ENCODE measurements around the gene ATAD5. TPM values are rescaled to one million over a fixed set of nuclear protein-coding genes. Genes with fewer than 3 reads are reported as not detected.
"Not testable (repeated sequence)": the region's sequence is repeated elsewhere in the genome, so short reads cannot be mapped to it uniquely, and the experiment has no call there.

Gene ATAD5
- total RNA-seq, 2 experiments from 2014 or later, result 27.1 to 33.2 TPM

DNA sequence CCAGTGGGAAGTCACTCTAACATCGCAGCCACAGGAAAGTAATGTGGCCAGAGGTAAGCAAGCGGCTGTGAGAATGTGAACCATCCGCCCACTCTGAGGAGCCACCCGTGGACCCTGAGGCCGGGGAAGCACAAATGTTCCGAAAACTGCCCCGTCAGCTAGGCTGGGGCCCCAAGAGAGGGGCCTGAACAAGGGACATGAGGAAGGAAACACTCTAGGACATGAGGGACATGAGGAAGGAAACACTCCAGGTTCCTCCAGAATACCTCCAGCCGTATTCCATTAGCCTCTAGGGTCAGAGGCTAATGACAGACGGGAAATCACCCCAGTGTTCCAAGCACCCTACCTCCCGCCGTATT lies 74.0 kb downstream of the ATAD5 start:
- no peaks in the 10 kb centered on the region for H3K9me3 Mint-ChIP-seq
- peaks cover 14% of the 10 kb centered on the region for H3K36me3 Mint-ChIP-seq (ENCODE audit: low read depth)
- peaks cover 40% of the 10 kb centered on the region for H3K4me1 Mint-ChIP-seq
- DNase-seq, result peak; percentile 9
- ChIA-PET POLR2A (no interaction called here), CTCF (interaction anchor here (0.6 kb wide), 1 partner anchor 438 kb away, joined by 4 read pairs; no protein-coding TSS in a partner anchor)
- no peaks in the 10 kb centered on the region for H3K27me3 Mint-ChIP-seq
- H3K4me3 Mint-ChIP-seq, result peak overlapping the region; percentile 95
- H3K27ac Mint-ChIP-seq, result peak overlapping the region; percentile 93

DNA sequence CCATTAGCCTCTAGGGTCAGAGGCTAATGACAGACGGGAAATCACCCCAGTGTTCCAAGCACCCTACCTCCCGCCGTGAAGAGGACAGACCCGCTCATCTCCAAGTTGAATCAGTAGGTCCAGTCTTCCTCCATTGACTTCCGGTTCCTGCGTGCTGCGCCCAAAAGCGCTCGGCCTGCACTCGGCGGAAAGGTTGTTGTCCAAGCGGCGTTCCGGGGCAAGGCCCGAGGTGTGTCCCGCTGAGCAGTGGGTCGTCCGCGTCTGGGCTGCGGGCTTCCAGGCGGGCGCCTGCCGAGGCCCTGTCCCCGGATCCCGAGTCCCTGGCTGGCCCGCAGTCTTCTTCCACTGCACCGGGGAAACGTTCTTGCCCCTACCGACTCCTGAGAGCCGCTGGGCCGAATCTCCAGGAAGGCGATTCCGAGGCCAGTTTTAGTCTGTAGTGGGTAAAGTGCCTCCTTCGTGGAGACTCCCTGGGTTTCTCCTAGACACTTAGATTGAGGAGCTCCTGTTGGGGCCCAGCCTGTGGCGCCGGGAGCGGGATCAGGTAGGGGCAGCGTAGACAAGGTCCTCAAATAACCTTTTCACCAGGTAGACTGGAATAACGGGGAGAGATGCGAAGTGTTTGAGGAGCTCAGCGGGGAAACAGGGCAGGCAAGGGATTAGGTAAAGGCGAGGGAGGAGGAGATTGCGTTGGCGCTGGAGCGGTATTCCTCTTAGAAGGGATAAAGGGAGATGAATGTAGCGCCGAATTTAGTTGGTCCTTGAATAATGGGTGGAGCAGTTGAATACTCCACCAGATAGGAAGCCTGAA lies 74.5 kb downstream of the ATAD5 start, which contains the start of gene TEFM:
TEFM (minus strand) TSS at position 138 of the 811 bp plus-strand sequence; CDS start at position 98, 40 bp downstream.
- DNase-seq, result peak; percentile 90
- peaks cover 14% of the 10 kb centered on the region for H3K36me3 Mint-ChIP-seq (ENCODE audit: low read depth)

DNA sequence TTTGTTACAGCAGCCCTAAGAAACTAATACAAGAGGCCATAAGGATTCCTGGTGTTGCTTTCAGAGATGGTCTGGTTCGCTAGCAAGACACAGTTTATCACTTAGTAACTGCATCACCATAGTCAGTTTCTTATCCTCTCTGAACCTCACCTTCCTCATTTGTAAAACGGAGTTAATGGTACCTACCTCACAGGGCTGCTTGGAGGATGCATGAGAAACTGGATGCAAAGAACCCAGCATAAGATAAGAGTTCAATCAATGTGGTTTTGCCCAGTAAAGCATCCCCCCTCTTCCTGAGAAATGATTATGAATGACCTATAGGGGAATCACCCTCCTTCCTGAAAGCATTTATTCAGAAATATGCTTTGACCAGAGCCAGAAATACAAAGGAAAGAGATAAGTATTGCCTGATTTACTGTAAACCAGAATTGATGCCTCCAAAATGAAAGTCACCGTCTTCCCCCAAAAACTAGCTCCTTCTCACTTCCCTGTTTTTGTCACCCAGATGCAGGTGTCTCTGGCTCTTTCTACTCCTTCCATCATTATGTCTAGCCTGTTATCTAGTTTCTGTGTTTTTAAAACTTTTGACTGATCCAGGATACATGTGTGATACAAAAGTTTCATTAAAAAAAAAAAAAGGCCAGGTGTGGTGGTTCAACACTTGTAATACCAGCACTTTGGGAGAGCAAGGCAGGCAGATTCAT lies 77.1 kb downstream of the ATAD5 start:
- H3K27me3 Mint-ChIP-seq, result no peaks in the 10 kb centered on the region
- ChIA-PET CTCF (no interaction called here), POLR2A (no interaction called here)
- no peak for DNase-seq
- peaks cover 5% of the 10 kb centered on the region for H3K36me3 Mint-ChIP-seq (ENCODE audit: low read depth)
- no peak overlapping the region for H3K27ac Mint-ChIP-seq
- H3K4me3 Mint-ChIP-seq, result no peak overlapping the region
- peaks cover 27% of the 10 kb centered on the region for H3K4me1 Mint-ChIP-seq
- H3K9me3 Mint-ChIP-seq, result no peaks in the 10 kb centered on the region

More for the DNA sequence above, 74.5 kb downstream of the ATAD5 start, which contains the start of gene TEFM:
- no peaks in the 10 kb centered on the region for H3K9me3 Mint-ChIP-seq
- H3K27ac Mint-ChIP-seq, result peak within 1 kb of the TSS; percentile 93
- peaks cover 40% of the 10 kb centered on the region for H3K4me1 Mint-ChIP-seq
- H3K27me3 Mint-ChIP-seq, result no peaks in the 10 kb centered on the region
- POLR2A ChIA-PET, result interaction anchor here (0.6 kb wide), 1 partner anchor 1758 kb away, joined by 3 read pairs; no protein-coding TSS in a partner anchor
- H3K4me3 Mint-ChIP-seq, result peak within 1 kb of the TSS; percentile 95
- CTCF ChIA-PET, result interaction anchor here (0.9 to 1.6 kb wide), 2 partner anchors 11 to 324 kb away, joined by 3 to 4 read pairs; no protein-coding TSS in a partner anchor

DNA sequence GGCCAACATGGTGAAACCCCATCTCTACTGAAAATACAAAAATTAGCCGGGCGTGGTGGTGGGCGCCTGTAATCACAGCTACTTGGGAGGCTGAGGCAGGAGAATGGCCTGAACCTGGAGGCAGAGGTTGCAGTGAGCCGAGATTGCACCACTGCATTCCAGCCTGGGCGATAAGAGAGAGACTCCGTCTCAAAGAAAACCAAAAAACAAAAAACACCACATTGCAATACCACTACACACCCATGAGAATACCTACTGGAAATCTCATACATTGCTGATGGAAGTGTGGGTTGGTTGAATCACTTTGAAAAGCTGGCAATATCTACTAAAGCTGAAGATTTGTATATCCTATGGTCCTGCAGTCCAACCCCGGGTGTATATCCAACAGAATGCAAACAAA lies 78.4 kb downstream of the ATAD5 start:
- peaks cover 19% of the 10 kb centered on the region for H3K4me1 Mint-ChIP-seq

DNA sequence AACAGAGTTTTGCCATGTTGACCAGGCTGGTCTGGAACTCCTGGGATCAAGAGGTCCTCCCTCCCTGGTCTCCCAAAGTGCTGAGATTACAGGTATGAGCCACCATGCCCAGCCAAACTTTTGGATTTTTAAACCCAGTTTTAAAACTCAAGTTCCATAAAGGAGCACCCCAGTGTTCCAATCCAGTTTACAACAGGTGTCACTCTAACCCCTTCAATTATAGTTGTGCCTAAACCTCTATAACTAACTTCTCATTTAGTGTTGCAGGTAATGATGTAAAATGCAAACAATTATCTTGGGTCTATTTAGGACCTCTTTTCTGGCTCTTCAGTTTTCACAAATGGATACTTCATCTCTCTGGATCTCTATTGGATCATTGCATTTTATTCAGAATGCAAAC lies 82.2 kb downstream of the ATAD5 start:
- Mint-ChIP-seq H3K36me3 (ENCODE audit: low read depth) (no peaks in the 10 kb centered on the region), H3K27me3 (peaks cover 4% of the 10 kb centered on the region), H3K4me1 (peaks cover 2% of the 10 kb centered on the region), H3K9me3 (no peaks in the 10 kb centered on the region), H3K27ac (no peak overlapping the region), H3K4me3 (no peak overlapping the region)
- POLR2A ChIA-PET, result no interaction called here
- DNase-seq, result no peak
- CTCF ChIA-PET, result no interaction called here

More for the DNA sequence above, 78.4 kb downstream of the ATAD5 start:
- not testable (repeated sequence) for DNase-seq; H3K36me3 Mint-ChIP-seq (ENCODE audit: low read depth); H3K27me3 Mint-ChIP-seq; H3K27ac Mint-ChIP-seq; H3K9me3 Mint-ChIP-seq; H3K4me3 Mint-ChIP-seq
- POLR2A ChIA-PET, result interaction anchor here (0.6 kb wide), 1 partner anchor 101 kb away, joined by 4 read pairs; no protein-coding TSS in a partner anchor
- CTCF ChIA-PET, result interaction anchor here (1.2 to 1.7 kb wide), 2 partner anchors 12 kb away, joined by 4 read pairs; partner anchors contain the start of gene ADAP2

DNA sequence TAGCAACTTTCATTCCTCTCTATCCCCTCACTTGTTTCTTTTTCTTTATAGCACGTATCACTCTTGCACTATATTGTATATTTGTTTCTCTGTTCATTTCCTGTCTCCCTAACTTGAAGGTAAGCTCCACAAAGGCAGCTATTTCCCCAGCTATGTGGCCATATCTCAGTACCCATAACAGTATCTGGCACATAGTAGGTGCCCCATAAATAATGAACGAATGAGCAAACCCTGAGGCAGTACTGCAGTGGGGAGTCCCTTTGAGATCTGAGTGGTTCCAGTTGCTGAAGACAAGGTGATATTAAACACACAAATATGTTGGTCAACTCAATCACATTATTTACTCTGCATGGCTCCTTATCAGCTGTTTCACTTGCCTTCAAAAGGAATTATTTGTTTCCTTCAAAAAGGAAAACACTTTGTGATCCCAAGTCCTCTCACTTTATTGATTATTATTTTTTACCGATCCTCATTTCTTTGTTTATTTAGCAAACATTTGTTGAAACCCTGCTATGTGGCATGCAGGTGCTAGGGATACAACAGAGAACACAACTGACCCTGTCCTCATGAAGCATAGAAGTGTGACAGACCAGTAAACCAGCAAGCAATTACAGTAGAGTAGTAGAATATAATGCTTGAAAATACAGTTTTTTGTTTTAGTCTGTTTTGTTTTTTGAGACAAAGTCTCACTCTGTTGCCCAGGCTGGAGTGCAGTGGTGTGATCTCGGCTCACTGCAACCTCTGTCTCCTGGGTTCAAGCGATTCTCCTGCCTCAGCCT lies 84.3 kb downstream of the ATAD5 start:
- no peak overlapping the region for H3K4me3 Mint-ChIP-seq
- no peaks in the 10 kb centered on the region for H3K36me3 Mint-ChIP-seq (ENCODE audit: low read depth)
- ChIA-PET CTCF (interaction anchor here (1.0 kb wide), 1 partner anchor 15 kb away, joined by 5 read pairs; no protein-coding TSS in a partner anchor), POLR2A (interaction anchor here (0.6 kb wide), 1 partner anchor 19 kb away, joined by 4 read pairs; no protein-coding TSS in a partner anchor)
- no peak overlapping the region for H3K27ac Mint-ChIP-seq
- peaks cover 14% of the 10 kb centered on the region for H3K27me3 Mint-ChIP-seq
- DNase-seq, result no peak
- no peaks in the 10 kb centered on the region for H3K9me3 Mint-ChIP-seq
- H3K4me1 Mint-ChIP-seq, result no peaks in the 10 kb centered on the region

DNA sequence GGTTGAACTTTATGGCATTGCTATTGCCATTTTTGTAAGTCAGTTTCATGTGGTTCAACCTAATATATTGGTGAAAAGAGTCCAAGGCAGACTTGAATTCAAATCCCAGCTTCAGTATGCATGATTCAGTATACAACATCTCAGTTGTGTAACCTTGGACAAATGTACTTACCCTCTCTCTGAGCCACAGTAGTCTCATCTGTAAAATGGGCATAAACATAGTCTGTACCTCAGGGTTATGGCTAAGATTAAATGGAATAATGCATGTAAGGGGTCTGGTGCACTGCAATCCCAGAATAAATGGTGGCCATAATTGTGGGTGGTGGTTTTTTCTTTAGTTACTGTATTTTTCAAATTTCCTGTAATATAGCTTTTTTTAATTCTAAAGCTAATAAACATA lies 85.3 kb downstream of the ATAD5 start:
- ChIA-PET POLR2A (no interaction called here), CTCF (interaction anchor here (0.7 to 1.2 kb wide), 2 partner anchors 10 to 23 kb away, joined by 4 read pairs; partner anchors contain the start of gene TEFM)
- DNase-seq, result no peak
- no peaks in the 10 kb centered on the region for H3K36me3 Mint-ChIP-seq (ENCODE audit: low read depth)
- peaks cover 3% of the 10 kb centered on the region for H3K4me1 Mint-ChIP-seq
- H3K27ac Mint-ChIP-seq, result no peak overlapping the region
- no peaks in the 10 kb centered on the region for H3K9me3 Mint-ChIP-seq
- no peak overlapping the region for H3K4me3 Mint-ChIP-seq
- peaks cover 20% of the 10 kb centered on the region for H3K27me3 Mint-ChIP-seq

DNA sequence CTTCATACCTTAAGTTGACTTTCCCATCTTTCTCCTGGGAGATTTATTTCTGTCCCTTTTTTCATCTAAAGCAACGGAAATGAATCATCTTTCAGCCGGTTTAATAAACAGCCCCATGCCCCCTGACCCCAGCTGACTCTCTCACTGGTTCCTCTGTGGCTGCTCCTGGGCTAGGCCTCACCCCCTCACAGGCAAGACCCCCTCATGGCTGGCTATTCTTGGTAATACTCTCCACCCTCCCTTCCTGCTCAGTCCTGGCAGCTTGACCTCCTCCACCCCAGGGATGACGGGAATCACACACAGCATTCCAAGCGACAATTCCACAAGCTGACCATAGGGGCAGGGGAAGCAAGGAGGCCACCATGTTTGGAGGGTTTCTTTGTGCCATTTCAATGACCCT lies 88.5 kb downstream of the ATAD5 start:
- Mint-ChIP-seq H3K36me3 (ENCODE audit: low read depth) (no peaks in the 10 kb centered on the region), H3K9me3 (no peaks in the 10 kb centered on the region), H3K27me3 (peaks cover 42% of the 10 kb centered on the region), H3K27ac (no peak overlapping the region), H3K4me1 (peaks cover 8% of the 10 kb centered on the region), H3K4me3 (no peak overlapping the region)
- POLR2A ChIA-PET, result no interaction called here
- CTCF ChIA-PET, result interaction anchor here (0.6 kb wide), 2 partner anchors 20 to 40 kb away, joined by 3 to 4 read pairs; no protein-coding TSS in a partner anchor
- DNase-seq, result no peak

DNA sequence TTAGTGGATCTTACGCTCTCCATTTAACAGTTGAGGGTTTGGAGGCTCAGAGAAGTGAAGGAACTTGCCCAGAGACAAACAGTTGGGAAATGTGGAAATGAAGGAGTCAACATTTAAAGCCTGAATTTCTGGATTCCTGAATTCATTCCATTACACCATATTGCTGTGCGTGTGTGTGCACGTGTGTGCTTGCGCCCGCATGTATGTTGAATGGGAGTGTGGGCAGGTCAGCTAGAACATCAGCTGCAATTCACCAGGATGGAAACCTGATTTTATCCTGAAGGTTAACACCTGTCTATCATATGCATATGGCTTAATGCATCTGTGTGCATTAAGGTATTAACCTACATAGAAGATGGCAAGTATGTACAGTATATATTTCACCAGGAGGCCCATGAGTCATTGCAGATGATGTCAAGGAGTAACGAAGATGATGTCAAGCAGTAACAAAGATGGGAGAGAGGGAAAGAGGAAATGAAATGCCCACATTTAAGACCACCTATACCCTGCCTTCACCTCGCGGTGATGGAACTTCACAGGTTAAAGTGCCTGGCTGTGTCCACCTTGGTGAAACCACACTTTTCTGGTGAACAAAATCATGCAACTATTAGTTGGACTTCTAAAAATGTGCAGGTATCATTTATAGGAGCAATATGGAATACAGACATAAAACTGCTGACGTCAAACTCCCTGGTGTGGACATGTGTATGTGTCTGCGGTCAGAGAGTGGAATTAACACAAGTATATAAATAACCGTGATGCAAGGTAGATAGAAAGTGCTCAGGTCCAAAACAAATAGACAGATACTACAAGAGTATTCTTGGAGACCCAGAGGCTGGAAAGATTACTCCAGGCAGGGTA lies 89.1 kb downstream of the ATAD5 start:
- H3K4me1 Mint-ChIP-seq, result peaks cover 8% of the 10 kb centered on the region
- no peak overlapping the region for H3K27ac Mint-ChIP-seq
- H3K27me3 Mint-ChIP-seq, result peaks cover 42% of the 10 kb centered on the region
- CTCF ChIA-PET, result interaction anchor here (0.6 to 1.2 kb wide), 2 partner anchors 10 to 40 kb away, joined by 4 read pairs; no protein-coding TSS in a partner anchor
- no peaks in the 10 kb centered on the region for H3K9me3 Mint-ChIP-seq
- POLR2A ChIA-PET, result no interaction called here
- no peak for DNase-seq
- no peaks in the 10 kb centered on the region for H3K36me3 Mint-ChIP-seq (ENCODE audit: low read depth)
- no peak overlapping the region for H3K4me3 Mint-ChIP-seq

DNA sequence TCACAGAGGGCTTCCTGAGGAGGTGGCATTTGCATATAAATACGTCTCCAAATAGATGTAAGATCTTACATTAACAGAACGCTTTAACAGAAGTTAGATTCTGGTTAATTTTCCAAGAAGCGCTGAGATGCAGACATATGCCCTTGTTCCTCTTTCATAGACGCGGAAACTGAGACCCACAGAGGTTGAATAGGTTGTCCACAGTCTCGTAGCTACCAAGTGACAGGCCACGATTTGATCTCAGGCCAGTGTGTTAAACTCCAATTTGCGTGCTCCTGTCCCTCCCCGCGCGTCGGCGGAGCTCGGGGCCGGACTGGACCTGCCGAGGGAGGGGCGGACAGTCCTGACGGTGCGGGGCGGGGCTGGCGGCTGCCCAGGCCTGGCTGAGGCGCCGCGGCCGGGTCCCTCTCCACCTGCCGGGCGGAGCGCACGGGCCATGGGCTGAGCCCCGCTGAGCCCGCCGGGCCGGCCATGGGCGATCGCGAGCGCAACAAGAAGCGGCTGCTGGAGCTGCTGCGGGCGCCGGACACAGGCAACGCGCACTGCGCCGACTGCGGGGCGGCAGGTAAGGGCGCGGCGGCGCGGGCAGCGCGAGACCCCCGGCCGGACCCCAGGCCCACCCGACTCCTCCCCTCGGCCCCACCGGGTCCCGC lies 89.9 kb downstream of the ATAD5 start, which contains the start of gene ADAP2:
ADAP2 (plus strand) TSS at position 402 of the 653 bp plus-strand sequence; CDS start at position 472, 70 bp downstream.
- ChIA-PET POLR2A (no interaction called here), CTCF (interaction anchor here (1.2 kb wide), 1 partner anchor 11 kb away, joined by 4 read pairs; no protein-coding TSS in a partner anchor)
- peaks cover 46% of the 10 kb centered on the region for H3K27me3 Mint-ChIP-seq
- no peaks in the 10 kb centered on the region for H3K36me3 Mint-ChIP-seq (ENCODE audit: low read depth)
- no peak within 1 kb of the TSS for H3K27ac Mint-ChIP-seq
- H3K4me3 Mint-ChIP-seq, result peak within 1 kb of the TSS; percentile 58
- no peaks in the 10 kb centered on the region for H3K9me3 Mint-ChIP-seq
- H3K4me1 Mint-ChIP-seq, result peaks cover 8% of the 10 kb centered on the region
- no peak for DNase-seq

Data from activated CD4-positive, alpha-beta T cell treated with anti-CD3 and anti-CD28 coated beads, Interleukin-2, amount 10 ng/mL, durations not matched to agents 7 days and 5 days (primary cell).